Rectal smooth muscle tissue (tissue), 1 donor: ENCODE data around the gene ACOT7.

ENCODE experiments used
- H3K27ac ChIP-seq: one replicate; pipeline ENCODE4 v1.7.0; 2013; ENCODE audit warnings: low read depth, low read length, inconsistent platforms
- H3K27me3 ChIP-seq: one replicate; pipeline ENCODE4 v1.7.0; 2013; ENCODE audit warnings: low read length; ENCODE audit not compliant: control insufficient read depth, insufficient read depth
- H3K36me3 ChIP-seq: one replicate; pipeline ENCODE4 v1.7.0; 2013; ENCODE audit warnings: low read length; ENCODE audit not compliant: control insufficient read depth, insufficient read depth
- H3K4me1 ChIP-seq: one replicate; pipeline ENCODE4 v1.7.0; 2013; ENCODE audit warnings: low read length; ENCODE audit not compliant: control insufficient read depth, insufficient read depth
- H3K4me3 ChIP-seq: one replicate; pipeline ENCODE4 v1.7.0; 2013; ENCODE audit warnings: low read length
- H3K9ac ChIP-seq: one replicate; pipeline ENCODE4 v1.7.0; 2013; ENCODE audit warnings: low read length

ACOT7 gene

GRCh38 chr1:6331543-6332273 is 61.9 kb downstream of the ACOT7 start:
- Histone ChIP-seq H3K27me3 (no peaks in the 10 kb centered on the region), H3K4me1 (peaks cover 17% of the 10 kb centered on the region), H3K9ac (no peak overlapping the region), H3K4me3 (no peak overlapping the region), H3K36me3 (no peaks in the 10 kb centered on the region), H3K27ac (no peak overlapping the region)

DNA sequence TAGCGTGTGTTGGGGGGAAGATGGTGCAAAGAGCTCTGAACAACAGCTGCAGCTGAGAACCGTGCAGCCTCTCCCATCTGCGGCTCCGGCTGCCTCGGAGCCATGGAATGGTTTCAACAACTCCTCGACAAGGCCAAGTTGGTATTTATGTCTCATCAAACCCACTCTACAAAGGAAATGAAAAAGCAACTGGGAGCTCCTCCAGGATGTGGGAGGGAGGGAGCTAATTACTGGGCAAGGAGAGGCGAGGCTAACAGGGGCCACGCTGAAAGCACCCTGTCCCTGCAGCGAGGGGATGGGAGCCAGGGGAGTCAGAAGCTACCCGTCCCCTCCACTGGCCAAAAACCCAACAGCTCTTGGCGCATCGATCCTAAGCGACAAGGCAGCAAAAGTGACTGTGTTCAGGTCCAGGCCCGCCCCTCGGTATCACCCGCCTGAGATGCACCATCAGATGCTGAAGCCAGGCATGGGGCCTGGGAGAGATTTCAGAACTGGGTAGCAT is 63.1 kb downstream of the ACOT7 start:
- Histone ChIP-seq H3K9ac (no peak overlapping the region), H3K36me3 (no peaks in the 10 kb centered on the region), H3K27me3 (no peaks in the 10 kb centered on the region), H3K4me1 (peaks cover 17% of the 10 kb centered on the region), H3K27ac (peak overlapping the region; percentile 50), H3K4me3 (no peak overlapping the region)

- Histone ChIP-seq H3K4me3 (no peak overlapping the region), H3K4me1 (peaks cover 17% of the 10 kb centered on the region), H3K27me3 (no peaks in the 10 kb centered on the region), H3K9ac (no peak overlapping the region), H3K36me3 (no peaks in the 10 kb centered on the region), H3K27ac (peak overlapping the region; percentile 50)
Observed at GRCh38 chr1:6329851-6330250, 63.7 kb downstream of the ACOT7 start.

GRCh38 chr1:6329396-6329795 is 64.2 kb downstream of the ACOT7 start:
- Histone ChIP-seq H3K36me3 (no peaks in the 10 kb centered on the region), H3K4me3 (no peak overlapping the region), H3K27me3 (no peaks in the 10 kb centered on the region), H3K9ac (no peak overlapping the region), H3K27ac (peak overlapping the region; percentile 73), H3K4me1 (peaks cover 17% of the 10 kb centered on the region)

DNA sequence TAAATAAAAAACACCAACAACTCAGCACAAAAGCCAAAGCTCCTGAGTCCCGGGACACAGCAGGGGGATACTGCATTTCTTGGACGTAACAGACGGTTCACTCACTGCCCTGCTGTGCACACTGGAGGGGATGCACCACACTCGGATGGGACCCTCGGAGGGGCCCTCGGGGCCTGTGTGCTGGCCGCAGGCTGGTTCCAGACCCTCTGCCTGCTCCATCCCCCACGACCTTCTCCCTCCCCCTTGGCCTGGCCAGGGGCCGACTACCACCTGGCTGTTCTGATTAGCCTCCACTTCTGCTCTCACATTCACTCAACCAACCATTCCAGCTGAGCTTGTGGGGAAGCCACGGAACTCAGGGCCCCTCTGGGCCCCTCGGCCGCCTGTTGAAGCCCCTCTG is 64.9 kb downstream of the ACOT7 start:
- peaks cover 17% of the 10 kb centered on the region for H3K4me1 ChIP-seq

GRCh38 chr1:6328091-6328490 is 65.5 kb downstream of the ACOT7 start:
- no peaks in the 10 kb centered on the region for H3K27me3 ChIP-seq
- H3K9ac ChIP-seq: no peak overlapping the region
- H3K36me3 ChIP-seq: no peaks in the 10 kb centered on the region
- no peak overlapping the region for H3K4me3 ChIP-seq
- H3K27ac ChIP-seq: no peak overlapping the region
- H3K4me1 ChIP-seq: peaks cover 17% of the 10 kb centered on the region

More for the DNA sequence above, 64.9 kb downstream of the ACOT7 start:
- Histone ChIP-seq H3K27me3 (no peaks in the 10 kb centered on the region), H3K4me3 (no peak overlapping the region), H3K9ac (no peak overlapping the region), H3K27ac (peak overlapping the region; percentile 73), H3K36me3 (no peaks in the 10 kb centered on the region)

- no peak overlapping the region for H3K4me3 ChIP-seq
- H3K27me3 ChIP-seq: no peaks in the 10 kb centered on the region
- no peaks in the 10 kb centered on the region for H3K36me3 ChIP-seq
- H3K27ac ChIP-seq: no peak overlapping the region
- peaks cover 16% of the 10 kb centered on the region for H3K4me1 ChIP-seq
- no peak overlapping the region for H3K9ac ChIP-seq
Observed at GRCh38 chr1:6325482-6325881, 68.1 kb downstream of the ACOT7 start.

- no peaks in the 10 kb centered on the region for H3K36me3 ChIP-seq
- no peak overlapping the region for H3K4me3 ChIP-seq
- no peaks in the 10 kb centered on the region for H3K27me3 ChIP-seq
- no peaks in the 10 kb centered on the region for H3K4me1 ChIP-seq
- H3K27ac ChIP-seq: no peak overlapping the region
- no peak overlapping the region for H3K9ac ChIP-seq
Observed at GRCh38 chr1:6322161-6322560, 71.4 kb downstream of the ACOT7 start.

DNA sequence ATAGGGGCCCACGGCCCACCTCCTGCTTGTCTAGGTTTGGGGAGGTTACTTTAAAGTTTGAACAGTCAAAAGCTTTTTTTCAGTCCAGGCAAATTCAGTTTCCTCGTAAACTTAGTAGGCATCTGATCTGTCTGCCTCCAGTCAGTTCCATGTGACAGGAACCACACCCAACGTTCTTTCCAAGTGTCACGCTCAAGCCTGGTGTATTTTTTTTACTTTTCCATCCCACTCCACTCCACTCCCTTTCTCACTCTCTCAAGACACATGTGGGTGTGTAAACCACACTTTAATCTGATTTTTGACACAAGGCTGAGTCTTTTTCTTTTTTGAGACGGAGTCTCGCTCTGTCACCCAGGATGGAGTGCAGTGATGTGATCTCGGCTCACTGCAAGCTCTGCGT is 72.4 kb downstream of the ACOT7 start:
- Histone ChIP-seq H3K27ac (no peak overlapping the region), H3K4me3 (no peak overlapping the region), H3K9ac (no peak overlapping the region), H3K36me3 (no peaks in the 10 kb centered on the region), H3K27me3 (no peaks in the 10 kb centered on the region), H3K4me1 (no peaks in the 10 kb centered on the region)

GRCh38 chr1:6317098-6317760 is 76.3 kb downstream of the ACOT7 start:
- no peak overlapping the region for H3K9ac ChIP-seq
- no peak overlapping the region for H3K4me3 ChIP-seq
- H3K27ac ChIP-seq: no peak overlapping the region
- no peaks in the 10 kb centered on the region for H3K36me3 ChIP-seq
- no peaks in the 10 kb centered on the region for H3K27me3 ChIP-seq
- H3K4me1 ChIP-seq: no peaks in the 10 kb centered on the region

GRCh38 chr1:6316240-6317097 is 77.1 kb downstream of the ACOT7 start:
- Histone ChIP-seq H3K27me3 (no peaks in the 10 kb centered on the region), H3K4me3 (no peak overlapping the region), H3K36me3 (no peaks in the 10 kb centered on the region), H3K4me1 (no peaks in the 10 kb centered on the region), H3K9ac (no peak overlapping the region), H3K27ac (no peak overlapping the region)

DNA sequence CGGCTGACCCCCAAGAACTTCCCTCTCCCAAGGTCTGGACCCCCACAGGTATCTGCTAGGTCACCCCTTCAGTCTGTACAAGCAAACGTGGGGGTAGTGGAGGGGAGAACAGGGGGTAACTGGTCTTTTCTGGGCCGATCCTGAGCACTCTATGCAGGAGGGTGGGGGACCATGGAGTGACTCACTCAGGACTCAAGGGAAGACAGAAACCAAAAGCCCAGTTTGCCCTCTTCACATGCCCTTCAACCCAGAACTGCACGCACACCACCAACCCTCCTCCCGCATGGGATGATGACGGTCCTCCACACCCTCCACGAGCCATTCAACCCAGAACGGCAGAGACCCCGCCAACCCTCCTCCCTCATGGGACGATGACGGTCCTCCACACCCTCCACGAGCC is 79.1 kb downstream of the ACOT7 start:
- no peaks in the 10 kb centered on the region for H3K4me1 ChIP-seq
- H3K9ac ChIP-seq: no peak overlapping the region
- H3K27me3 ChIP-seq: no peaks in the 10 kb centered on the region
- no peak overlapping the region for H3K4me3 ChIP-seq
- H3K36me3 ChIP-seq: no peaks in the 10 kb centered on the region
- H3K27ac ChIP-seq: no peak overlapping the region
